ENCODE data around the gene WFIKKN2. TPM values are rescaled to one million over a fixed set of nuclear protein-coding genes. Genes with fewer than 3 reads are reported as not detected.

WFIKKN2 gene
- total and polyA plus RNA-seq, 2 experiments from 2014 or later: 0.50 TPM; not detected in 1

DNA sequence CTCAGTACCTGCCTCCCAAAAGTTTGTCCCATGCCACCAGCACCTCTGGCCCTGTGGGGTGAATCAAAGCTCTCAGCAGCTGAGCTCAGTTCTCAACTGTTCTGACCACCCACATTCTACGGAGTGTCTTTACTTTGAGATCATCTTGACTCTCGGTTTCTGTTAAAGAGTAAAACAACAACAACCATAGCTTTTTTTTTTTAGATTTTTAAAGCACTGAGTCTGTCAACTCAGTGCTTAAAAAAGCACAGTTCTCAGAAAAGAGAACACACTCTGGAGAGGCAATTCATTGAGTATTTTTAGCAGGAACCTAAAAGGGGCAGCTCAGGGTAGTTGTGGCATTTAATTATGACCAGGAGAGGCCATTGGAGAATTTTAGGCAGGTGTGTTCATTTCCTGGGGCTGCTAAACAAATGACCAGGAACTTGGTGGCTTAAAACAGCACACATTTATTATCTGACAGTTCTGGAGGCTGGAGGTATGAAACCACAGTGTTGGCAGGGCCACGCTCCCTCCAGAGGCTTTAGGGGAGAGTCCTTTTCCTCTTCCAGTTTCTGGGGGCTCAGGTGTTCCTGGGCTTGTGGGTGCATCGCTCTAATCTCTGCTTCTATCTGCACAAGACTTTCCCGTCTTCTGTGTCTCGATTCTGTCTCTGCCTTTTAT is 6.7 kb upstream of the WFIKKN2 start:
- no peaks in the 10 kb centered on the region for H4K20me1 ChIP-seq (ENCODE audit: insufficient read depth, poor library complexity, severe bottlenecking)
- no peak for DNase-seq (ENCODE audit: low spot score)
- no peaks in the 10 kb centered on the region for H3K9me3 ChIP-seq (ENCODE audit: low read depth)
- H3K4me2 ChIP-seq: no peak overlapping the region
- peaks cover 22% of the 10 kb centered on the region for H3K4me1 ChIP-seq (ENCODE audit: insufficient read depth)
- H3K36me3 ChIP-seq (replicated peaks; ENCODE audit: insufficient read depth, low read depth): no peaks in the 10 kb centered on the region
- H3K27me3 ChIP-seq: no peaks in the 10 kb centered on the region
- no peaks in the 10 kb centered on the region for H3K79me2 ChIP-seq
- 85% methylated on average over 6 of the region's 6 CpGs for WGBS (ENCODE audit: low lambda C conversion rate, missing lambda C conversion rate)
- H3K9me2 ChIP-seq (replicated peaks; ENCODE audit: insufficient read depth): no peaks in the 10 kb centered on the region
- H3K4me3 ChIP-seq: no peak overlapping the region
- H2AFZ ChIP-seq: no peak overlapping the region
- TF ChIP-seq EZH2 (IDR thresholded peaks at IDR 0.05; ENCODE audit: borderline replicate concordance): no peak
- TF ChIP-seq CTCF (IDR thresholded peaks at IDR 0.05; ENCODE audit: poor library complexity): no peak
- no peak for TF ChIP-seq EZH2phosphoT487 (IDR thresholded peaks at IDR 0.05; ENCODE audit: low read depth, severe bottlenecking, unreplicated experiment)
- H3K27ac ChIP-seq: no peak overlapping the region

DNA sequence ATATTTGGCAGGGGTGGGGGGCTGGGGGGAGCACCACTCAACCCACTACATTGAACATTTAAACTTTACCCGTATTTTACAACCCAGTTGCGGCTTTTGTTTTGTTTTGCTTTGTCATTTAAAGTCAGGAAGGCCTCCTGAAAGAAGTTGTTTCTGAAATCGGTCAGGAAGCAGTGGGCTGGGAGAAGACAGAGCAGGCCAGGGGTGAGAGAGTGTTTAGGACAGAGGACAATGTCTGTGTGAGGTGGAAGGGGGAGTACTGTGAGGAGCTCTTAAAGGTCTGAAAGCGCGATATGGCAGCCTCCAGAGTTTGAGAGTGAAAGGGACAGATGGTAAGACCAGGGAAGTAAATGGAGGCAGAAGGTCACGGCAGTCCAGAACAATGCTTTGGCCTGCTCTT is 6.1 kb upstream of the WFIKKN2 start:
- H3K27me3 ChIP-seq: no peaks in the 10 kb centered on the region
- no peaks in the 10 kb centered on the region for H3K36me3 ChIP-seq (replicated peaks; ENCODE audit: insufficient read depth, low read depth)
- peaks cover 22% of the 10 kb centered on the region for H3K4me1 ChIP-seq (ENCODE audit: insufficient read depth)
- no peak for DNase-seq (ENCODE audit: low spot score)
- H4K20me1 ChIP-seq (ENCODE audit: insufficient read depth, poor library complexity, severe bottlenecking): no peaks in the 10 kb centered on the region
- TF ChIP-seq EZH2phosphoT487 (IDR thresholded peaks at IDR 0.05; ENCODE audit: low read depth, severe bottlenecking, unreplicated experiment): no peak
- TF ChIP-seq CTCF (IDR thresholded peaks at IDR 0.05; ENCODE audit: poor library complexity): no peak
- no peak for TF ChIP-seq EZH2 (IDR thresholded peaks at IDR 0.05; ENCODE audit: borderline replicate concordance)
- 70% methylated on average over 6 of the region's 6 CpGs for WGBS (ENCODE audit: low lambda C conversion rate, missing lambda C conversion rate)
- no peaks in the 10 kb centered on the region for H3K9me3 ChIP-seq (ENCODE audit: low read depth)
- H2AFZ ChIP-seq: no peak overlapping the region
- H3K79me2 ChIP-seq: no peaks in the 10 kb centered on the region
- no peak overlapping the region for H3K4me2 ChIP-seq
- no peak overlapping the region for H3K27ac ChIP-seq
- no peak overlapping the region for H3K4me3 ChIP-seq
- H3K9me2 ChIP-seq (replicated peaks; ENCODE audit: insufficient read depth): no peaks in the 10 kb centered on the region

- no peak overlapping the region for H3K4me3 ChIP-seq
- no peak overlapping the region for H2AFZ ChIP-seq
- H3K36me3 ChIP-seq (replicated peaks; ENCODE audit: insufficient read depth, low read depth): no peaks in the 10 kb centered on the region
- TF ChIP-seq EZH2 (IDR thresholded peaks at IDR 0.05; ENCODE audit: borderline replicate concordance) (no peak), CTCF (IDR thresholded peaks at IDR 0.05; ENCODE audit: poor library complexity) (no peak), EZH2phosphoT487 (IDR thresholded peaks at IDR 0.05; ENCODE audit: low read depth, severe bottlenecking, unreplicated experiment) (no peak)
- WGBS (ENCODE audit: low lambda C conversion rate, missing lambda C conversion rate): 82% methylated on average over 5 of the region's 5 CpGs
- no peaks in the 10 kb centered on the region for H3K9me2 ChIP-seq (replicated peaks; ENCODE audit: insufficient read depth)
- no peaks in the 10 kb centered on the region for H3K9me3 ChIP-seq (ENCODE audit: low read depth)
- H3K4me1 ChIP-seq (ENCODE audit: insufficient read depth): peaks cover 30% of the 10 kb centered on the region
- H3K4me2 ChIP-seq: no peak overlapping the region
- no peaks in the 10 kb centered on the region for H4K20me1 ChIP-seq (ENCODE audit: insufficient read depth, poor library complexity, severe bottlenecking)
- no peak overlapping the region for H3K27ac ChIP-seq
- no peak for DNase-seq (ENCODE audit: low spot score)
- H3K27me3 ChIP-seq: no peaks in the 10 kb centered on the region
- H3K79me2 ChIP-seq: no peaks in the 10 kb centered on the region
Measured at GRCh38 chr17:50830352-50830751, 5.0 kb upstream of the WFIKKN2 start.

Data from hepatocyte (in vitro differentiated cells).